Activated T-helper 1 cell treated with Interleukin-2 at 50 U/mL for 16 hours (primary cell): ENCODE measurements around the gene ZNF17.
"Not testable (repeated sequence)": the region's sequence is repeated elsewhere in the genome, so short reads cannot be mapped to it uniquely, and the experiment has no call there.

ENCODE experiments used
- DNase-seq: peaks from one replicate; pipeline ENCODE4 v3.0.0-alpha.2; 2020; ENCODE audit warnings: low read depth

The ZNF17 gene

DNA sequence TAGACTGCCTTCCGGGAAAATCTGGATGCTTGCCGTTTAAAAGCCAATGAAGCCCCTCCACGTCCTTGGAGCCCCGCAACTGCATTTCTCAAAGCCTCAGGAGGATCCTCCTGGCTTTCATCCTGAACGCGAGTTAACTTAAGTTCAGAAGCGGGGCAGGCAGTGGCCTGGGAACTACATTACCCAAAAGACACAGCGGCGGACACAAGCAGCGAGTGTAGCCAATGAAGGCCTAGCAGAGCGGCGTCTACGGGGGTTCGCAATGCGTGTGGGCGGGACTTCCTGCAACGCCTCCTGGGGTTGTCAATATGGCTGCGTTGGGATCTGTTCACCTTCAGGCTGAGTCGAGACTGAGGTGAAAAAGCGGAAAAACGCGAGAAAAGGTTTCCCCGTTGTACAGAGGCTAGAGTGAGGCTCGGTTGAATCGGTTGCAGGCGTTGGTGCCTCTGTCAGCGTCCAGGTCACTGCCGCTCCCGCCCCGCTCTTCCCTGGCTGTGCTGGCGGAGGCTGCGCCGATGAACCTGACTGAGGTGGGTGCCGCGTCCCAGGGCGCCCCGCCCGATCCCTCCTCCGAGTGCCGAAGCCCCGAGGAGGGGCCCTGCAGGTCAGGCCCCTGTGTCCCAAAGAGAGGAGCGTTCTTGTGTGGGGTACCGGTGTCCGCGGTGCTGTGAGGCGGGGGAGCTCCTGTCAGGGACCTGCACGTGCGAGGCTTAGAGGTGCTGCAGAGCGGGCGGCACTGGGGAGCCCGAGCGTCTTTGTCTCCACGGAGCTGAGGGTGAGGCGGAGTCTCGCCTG is at the start of gene ZNF17:
TSS of gene ZNF17 (plus strand) at position 285 of the 795 bp plus-strand sequence. CDS start 2,455 bp downstream, outside the sequence.
- peak; percentile 86 for DNase-seq

DNA sequence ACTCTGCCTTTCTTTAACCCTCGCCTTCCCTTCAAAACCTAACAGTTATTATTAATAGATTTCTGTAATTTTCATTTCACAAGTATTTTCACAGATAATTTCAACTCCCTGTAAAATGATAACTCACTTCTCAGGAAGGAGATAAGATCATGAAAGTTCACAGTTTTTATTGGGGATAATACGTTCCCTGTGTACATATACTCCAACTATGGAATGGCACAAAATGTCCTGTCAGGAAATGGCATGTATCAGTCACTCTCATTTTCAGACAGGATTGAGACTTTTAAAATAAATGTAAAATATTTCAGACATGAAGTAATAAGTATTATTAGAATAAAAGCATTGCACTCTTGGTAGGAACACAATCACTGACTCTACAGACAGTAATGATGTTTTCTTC is 48.5 kb upstream of the ZNF17 start:
- DNase-seq: no peak

DNA sequence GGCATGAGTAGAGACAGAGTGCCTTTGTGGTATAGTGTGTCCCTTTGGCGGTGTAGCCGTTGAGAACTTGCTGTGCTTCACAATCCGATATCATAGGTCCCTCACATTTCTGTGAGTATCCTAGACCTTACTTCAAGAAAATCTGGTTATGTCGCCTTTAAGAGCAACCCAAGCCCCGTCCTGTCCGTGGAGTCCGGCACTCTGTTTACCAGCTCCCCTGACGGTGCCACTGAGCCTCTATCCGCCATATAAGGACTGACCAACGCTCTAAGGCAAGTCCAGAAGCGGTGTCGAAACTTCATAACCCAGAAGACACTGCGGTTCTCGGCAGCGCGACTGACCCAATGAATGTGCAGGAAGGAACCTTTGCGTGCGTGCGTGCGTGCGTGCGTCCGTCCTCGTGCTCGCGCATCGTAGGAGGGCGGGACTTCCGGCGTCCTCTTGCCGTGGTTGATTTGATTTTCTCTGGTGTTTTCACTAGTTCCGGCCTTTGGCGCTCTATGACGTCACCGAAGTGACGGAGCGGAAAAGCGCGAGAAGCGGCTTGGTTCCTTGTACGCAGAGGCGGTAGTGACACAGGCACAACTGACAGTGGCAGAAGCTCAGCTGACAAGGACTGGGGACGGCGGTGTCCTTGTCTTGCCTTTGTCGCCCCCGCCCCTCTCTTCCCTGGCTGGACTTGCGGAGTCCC is 47.8 kb upstream of the ZNF17 start, which contains the start of the genes TRAPPC2B and ZNF547:
TSS of gene TRAPPC2B (plus strand) at position 555 of the 691 bp plus-strand sequence. CDS start 1,283 bp downstream, outside the sequence.
TSS of gene ZNF547 (plus strand) at position 555 of the 691 bp plus-strand sequence. CDS start 5,005 bp downstream, outside the sequence.
- DNase-seq: peak; percentile 96

DNA sequence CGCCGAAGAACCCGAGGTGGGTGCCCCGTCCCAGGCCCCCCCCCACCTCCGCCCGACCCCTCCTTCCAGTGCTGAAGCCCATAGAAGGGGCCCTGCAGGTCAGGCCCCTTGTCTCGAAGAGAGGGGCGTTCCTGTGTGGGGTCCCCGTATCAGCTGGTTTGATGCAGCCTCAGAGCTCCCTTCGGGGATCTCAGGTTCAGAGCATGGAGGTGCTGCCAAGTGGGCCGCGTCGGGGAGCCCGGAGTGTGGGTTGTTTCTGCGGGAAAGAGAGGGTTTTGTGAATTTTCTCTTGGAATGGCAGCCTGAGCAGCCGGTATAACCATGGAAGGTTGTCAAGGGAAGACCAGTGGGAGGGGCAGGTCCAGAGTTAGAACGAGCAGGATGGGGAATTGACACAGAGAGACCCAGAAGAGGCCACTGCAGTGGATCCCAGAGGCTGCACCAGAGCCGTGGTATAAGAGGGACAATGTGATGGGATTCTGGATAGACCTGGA is 47.2 kb upstream of the ZNF17 start:
- DNase-seq: no peak

DNA sequence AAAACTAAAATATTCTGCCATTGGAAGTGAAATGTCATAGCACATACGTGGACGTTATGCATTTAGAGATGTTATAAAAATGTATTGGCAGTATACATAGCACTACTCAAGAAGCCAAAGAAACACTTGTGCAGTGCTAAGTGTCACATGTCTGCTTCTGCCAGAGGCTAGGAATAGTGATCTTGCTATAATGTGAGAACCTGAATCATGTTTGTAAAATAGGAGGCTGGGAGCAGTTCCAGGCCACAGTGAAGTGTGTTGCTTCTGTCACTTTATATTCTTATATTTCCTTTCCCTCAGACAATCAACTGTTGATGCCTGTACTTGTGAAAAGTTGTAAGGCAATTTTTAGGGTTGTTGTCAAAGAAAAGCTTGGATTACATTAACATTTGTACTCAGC is 44.2 kb upstream of the ZNF17 start:
- no peak for DNase-seq

DNA sequence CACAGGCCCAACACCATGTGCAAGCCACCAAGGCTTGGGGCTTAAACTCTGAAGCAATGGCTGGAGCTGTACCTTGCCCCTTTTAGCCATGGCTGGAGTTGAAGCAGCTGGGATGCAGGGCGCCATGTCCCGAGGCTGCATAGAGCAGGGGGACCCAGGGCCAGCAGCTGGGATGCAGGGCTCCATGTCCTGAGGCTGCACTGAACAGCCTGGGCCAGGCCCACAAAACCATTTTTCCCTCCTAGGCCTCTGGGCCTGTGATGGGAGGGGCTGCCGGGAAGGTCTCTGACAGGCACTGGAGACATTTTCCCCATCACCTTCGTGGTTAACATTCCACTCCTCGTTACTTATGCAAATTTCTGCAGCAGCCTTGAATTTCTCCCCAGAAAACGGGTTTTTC is 36.8 kb upstream of the ZNF17 start:
- no peak for DNase-seq

DNA sequence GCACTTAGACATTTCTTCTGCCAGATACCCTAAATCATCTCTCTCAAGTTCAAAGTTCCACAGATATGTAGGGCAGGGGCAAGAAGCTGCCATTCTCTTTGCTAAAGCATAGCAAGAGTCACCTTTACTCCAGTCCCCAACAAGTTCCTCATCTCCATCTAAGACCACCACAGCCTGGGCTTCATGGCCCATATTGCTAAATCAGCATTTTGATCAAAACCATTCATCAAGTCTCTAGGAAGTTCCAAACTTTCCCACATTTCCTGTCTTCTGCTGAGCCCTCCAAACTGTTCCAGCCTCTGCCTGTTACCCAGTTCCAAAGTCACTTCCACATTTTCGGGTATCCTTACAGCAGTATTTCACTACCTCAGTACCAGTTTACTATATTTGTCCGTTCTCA is 36.3 kb upstream of the ZNF17 start:
- not testable (repeated sequence) for DNase-seq

DNA sequence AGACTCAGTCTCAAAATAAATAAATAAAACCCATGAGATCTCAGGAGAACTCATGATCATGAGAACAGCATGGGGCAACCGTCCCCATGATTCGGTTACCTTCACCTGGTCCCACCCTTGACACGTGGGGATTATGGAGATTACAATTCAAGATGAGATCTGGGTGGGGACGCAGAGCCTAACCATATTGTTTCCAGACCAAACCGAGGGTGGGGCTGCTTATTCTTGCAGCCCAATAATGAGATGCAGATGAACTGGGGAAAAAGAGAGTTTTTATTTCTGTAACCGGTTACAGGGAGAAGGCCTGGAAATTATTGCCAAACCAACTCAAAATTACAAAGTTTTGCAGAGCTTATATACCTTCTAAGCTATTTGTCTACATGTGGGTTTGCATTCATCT is 34.8 kb upstream of the ZNF17 start:
- no peak for DNase-seq

DNA sequence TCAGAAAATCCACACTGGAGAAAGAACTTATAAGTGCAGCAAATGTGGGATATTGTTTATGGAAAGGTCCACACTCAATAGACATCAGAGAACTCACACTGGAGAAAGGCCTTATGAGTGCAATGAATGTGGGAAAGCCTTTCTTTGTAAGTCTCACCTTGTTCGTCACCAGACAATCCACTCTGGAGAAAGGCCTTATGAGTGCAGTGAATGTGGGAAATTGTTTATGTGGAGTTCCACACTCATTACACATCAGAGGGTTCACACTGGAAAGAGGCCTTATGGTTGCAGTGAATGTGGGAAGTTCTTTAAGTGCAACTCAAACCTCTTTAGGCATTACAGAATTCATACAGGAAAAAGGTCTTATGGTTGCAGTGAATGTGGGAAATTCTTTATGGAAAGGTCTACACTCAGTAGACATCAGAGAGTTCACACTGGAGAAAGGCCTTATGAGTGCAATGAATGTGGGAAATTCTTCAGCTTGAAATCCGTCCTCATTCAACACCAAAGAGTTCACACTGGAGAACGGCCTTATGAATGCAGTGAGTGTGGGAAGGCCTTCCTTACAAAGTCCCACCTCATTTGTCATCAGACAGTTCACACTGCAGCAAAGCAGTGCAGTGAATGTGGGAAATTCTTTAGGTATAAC is 33.3 kb upstream of the ZNF17 start:
- no peak for DNase-seq

DNA sequence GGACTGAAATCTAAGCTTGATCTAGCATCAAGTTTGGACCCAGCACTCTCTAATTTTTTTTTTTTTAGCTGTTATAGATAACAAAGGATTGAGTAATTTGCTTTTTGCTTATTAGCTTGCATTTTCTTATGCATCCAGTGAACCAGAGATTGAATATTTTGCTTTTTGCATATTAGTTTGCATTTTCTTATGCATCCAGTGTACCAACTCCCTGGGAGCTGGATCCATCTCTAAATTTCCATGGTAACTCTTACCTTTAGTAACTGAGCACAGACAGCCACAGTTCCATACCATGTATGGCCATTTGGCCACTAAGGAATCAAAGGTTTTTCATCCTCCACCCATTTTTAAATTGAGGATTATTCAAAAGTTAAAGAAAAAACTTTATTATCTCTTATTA is 30.0 kb upstream of the ZNF17 start:
- no peak for DNase-seq

DNA sequence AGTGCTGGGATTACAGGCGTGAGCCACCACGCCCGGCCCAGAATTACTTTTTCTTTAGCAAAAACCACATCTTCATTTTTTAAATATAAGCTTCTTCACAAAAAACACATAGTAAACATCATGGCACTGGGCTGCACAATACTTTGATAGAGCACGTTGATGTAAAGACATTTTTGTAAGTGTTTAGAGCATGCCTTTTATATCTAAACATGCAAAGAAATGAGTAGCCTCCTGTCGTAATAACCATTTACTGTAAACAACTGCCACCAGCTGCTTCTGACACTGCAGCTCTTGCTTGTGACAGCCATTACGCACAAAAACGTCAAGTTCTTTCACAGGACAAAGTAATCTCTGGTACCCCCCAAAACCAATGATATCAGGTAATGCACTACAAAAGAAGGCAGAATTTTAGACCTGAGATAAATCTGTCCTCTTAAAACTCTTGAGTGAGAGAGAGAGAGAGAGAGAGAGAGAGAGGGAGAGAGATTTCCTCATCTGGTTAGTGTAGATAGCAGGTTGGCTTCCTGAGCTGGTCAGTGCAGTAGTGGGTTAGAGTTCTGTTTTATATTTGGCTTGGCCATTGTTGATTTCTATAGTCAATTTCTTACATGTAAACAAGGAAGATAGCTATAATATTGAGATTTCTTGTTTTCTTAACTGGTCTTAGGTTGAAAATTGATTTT is 28.0 kb upstream of the ZNF17 start:
- no peak for DNase-seq

DNA sequence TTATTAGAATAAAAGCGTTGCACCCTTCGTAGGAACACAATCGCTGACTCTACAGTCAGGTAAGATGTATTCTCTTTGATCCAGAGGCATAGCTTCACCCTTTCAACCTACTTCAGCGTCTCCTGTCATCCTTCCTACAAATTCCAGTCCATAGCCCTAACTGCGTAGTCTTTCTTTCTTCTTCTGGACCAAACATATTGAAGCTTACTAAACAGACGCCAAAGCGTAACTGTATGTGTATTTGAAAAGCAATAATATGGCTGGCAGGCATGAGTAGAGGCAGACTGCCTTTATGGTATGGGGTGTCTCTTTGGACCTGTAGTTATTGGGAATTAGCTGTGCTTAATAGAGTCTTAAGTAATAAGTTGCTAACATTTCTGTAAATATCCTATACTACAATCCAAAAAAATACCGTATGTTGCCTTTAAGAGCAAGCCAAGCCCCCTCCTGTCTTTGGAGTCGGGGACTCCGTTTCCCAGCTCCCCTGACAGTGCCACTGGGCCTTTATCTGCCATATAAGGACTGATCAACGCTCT is 21.7 kb upstream of the ZNF17 start:
- no peak for DNase-seq

DNA sequence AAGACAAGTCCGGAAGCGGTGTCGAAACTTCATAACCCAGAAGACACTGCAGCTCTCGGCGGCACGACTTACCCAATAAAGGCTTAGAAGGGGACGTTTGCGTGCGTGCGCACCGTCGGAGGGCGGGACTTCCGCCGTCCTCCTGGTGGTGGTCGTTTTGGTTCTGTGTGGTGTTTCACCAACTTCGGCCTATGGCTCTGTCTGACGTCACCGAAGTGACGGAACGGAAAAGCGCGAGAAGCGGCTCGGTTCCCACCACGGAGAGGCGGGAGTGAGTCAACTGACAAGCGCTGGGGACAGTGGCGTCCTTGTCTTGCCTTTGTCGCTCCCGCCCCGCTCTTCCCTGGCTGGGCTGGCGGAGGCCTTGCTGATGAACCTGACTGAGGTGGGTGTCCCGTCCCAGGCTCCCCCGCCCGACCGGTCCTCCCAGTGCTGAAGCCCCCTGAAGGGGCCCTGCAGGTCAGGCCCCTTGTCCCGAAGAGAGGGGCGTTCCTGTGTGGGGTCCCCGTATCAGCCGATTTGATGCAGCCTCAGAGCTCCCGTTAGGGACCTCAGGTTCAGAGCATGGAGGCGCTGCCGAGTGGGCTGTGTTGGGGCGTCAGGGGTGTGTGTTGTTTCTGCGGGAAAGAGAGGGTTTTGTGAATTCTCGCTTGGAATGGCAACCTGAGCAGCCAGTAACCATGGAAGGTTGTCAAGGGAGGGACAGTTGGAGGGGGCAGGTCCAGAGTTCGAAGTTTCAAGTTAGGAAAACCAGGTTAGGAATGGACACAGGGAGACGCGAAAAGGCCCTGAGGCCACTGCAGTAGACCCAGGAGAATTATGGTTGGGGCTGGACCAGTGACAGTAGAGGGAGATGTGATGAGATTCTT is 21.0 kb upstream of the ZNF17 start, which contains the start of gene ZNF548:
TSS of gene ZNF548 (plus strand) at position 125 of the 869 bp plus-strand sequence. CDS start at position 371, 246 bp downstream.
- DNase-seq: peak; percentile 91

DNA sequence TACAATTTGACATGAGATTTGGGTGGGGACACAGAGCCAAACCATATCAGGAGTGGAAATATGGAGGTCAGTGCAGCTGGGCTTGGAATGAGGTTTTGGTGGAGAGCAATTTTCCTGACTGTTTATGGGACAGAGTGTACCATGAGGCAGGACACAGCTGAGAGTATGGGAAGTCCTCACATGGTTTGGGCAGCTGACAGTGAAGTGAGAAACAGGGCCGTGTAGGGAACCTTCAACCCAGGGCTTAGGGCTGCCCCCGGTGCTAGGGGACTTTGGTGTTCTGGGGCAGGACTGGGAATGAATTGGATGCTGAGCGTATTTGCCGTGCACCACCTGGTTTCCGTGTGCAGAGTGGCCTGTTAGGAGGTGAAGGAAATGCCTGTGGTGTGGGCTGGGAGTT is 15.3 kb upstream of the ZNF17 start:
- DNase-seq: no peak

DNA sequence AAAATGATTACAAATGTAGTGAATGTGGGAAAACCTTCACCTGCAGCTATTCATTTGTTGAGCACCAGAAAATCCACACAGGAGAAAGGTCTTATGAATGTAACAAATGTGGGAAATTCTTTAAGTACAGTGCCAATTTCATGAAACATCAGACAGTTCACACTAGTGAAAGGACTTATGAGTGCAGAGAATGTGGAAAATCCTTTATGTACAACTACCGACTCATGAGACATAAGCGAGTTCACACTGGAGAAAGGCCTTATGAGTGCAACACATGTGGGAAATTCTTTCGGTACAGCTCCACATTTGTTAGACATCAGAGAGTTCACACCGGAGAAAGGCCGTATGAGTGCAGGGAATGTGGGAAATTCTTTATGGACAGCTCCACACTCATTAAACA is 12.1 kb upstream of the ZNF17 start:
- no peak for DNase-seq

DNA sequence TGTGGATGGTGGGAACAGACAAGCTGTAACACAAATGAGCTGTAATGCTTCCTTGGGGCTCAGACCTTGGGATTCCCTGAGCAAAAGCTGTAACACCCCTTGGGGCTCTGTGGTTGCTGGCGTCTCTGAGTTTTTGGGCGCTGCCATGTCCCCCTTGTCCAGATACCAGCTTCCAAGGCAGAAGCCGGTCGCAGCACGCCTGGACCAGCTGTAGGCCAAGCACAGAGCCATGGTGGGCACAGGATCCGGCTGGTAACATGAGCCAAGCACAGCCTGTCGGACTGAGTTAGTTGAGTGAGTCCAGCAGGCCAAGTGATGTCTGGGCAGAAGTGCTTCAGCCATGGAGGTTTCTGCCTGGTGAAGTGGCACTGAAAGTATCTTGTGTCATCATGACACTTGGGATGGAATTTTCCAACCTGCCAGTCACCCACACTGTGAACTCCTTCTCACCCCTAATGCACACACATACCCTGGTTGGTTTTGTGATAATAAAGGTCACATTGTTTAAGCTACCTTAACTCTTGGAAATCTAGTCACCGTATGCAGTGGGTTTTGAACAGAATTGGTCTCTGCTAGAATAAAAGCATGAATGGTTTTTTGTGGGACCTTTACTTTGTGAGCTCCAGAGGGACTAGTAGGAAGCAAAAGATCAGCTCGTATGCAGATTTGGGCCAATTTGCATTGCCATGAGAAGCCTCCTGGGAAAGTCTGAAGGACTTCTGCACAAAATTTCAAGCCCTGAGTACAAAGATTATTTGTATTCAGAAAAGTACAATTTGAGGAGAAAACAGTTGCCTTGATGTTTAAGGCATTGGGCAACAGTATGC is 7.0 kb upstream of the ZNF17 start:
- no peak for DNase-seq

DNA sequence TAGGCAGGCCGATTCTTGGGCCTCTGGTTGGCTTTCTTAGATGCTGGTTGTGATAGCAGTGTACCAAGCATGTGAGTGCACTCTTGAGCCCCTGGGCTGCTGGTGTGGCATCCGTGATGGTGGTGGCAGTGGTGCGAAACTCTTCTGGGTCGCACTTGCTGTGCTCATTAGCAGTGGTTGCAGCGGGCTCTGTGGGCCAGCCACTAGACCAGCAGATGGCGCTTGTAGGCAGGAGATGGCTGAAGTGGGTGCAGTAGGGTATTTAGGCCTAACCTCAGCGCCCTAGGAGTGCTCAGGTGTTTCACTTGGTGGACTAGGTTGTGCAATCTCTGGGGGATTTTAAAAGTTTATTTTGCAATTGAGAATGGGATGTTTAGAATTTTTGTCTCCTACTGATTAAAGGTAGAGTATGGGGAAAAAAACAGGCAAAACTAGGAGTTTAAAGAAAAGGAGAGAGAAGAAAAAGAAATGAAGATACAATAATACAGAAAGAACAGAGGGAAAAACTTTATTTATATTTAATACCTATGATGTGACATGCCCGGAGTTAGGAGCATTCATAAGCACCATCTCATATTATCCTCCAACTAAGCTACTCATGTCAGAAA is 4.3 kb upstream of the ZNF17 start:
- peak; percentile 46 for DNase-seq

DNA sequence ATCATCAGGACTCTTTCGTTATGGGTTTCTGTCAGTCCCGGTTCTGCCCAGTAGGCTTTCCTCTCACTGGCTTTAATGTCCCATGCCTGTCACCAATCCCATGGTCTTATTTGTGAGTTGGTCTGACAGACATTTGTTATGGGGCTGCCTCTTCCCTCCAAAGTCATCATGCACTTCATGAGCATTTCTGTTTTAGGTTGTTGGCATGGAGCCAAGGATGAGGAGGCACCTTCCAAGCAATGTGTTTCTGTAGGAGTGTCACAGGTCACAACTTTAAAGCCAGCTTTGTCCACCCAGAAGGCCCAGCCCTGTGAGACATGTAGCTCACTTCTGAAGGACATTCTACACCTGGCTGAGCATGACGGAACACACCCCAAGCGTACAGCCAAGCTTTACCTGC is 8.5 kb downstream of the ZNF17 start:
- DNase-seq: no peak

DNA sequence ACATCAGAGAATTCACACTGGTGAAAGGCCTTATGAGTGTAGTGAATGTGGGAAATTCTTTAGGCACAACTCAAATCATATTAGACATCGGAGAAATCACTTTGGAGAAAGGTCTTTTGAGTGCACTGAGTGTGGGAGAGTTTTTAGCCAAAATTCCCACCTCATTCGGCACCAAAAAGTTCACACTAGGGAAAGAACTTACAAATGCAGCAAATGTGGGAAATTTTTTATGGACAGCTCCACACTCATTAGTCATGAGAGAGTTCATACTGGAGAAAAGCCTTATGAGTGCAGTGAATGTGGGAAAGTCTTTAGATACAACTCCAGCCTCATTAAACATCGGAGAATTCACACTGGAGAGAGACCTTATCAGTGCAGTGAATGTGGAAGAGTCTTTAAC is 10.1 kb downstream of the ZNF17 start:
- DNase-seq: no peak
